HG03175 (cell line): ENCODE measurements around the gene EIF2AK2.
"Not testable (repeated sequence)": the region's sequence is repeated elsewhere in the genome, so short reads cannot be mapped to it uniquely, and the experiment has no call there.

Experiments used
- ATAC-seq: cut with Tn5 transposase; IDR thresholded peaks from one replicate; pipeline ENCODE4 v1.9.1; 2021; ENCODE audit warnings: mild to moderate bottlenecking, moderate library complexity; ENCODE audit not compliant: unreplicated experiment

The EIF2AK2 gene

DNA sequence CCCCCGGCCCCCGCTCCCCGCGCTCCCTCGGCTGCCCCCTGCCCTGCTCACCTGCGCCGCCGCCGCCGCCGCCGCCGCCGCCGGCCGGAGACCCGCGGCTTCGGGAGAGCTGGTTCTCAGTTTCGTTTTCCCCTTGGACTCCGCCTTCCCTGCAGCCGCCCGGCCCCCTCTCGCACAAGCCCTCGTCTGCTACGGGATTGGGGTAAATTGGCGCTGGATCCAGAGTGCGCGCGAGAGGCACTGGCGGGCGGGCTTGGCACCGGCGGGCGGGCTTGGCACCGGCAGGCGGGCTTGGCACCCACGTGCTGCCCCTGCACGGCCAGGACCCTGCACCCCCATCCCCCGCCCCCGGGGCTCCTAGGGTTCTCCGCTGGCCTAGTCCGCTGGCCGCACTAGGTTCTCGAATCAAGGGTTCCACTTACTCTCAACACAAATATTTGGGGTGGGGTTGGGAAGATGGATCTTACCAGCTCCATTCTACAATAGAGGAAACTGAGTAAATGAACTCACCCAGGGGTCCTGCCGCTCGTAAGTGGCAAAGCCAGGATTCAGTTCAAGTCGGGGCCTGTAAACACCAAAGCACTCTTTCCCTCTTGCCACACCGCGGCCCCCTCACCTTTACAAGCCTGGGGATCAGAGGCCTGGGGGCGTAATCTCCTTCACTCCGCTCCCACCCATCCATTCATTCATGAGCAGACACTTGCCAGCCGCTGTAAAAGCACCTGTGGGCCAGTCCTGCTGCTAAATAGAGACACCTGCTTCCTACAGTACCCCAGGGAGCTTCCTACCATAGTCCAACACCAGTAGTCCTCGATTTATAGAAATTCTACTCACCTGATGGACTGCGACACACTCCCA lies at the start of gene EIF2AK2:
Gene EIF2AK2, minus strand, starts transcription at position 124 of the 858 bp plus-strand sequence. CDS start 9,174 bp downstream, outside the sequence.
- ATAC-seq, result peak; percentile 89

GRCh38 chr2:37205689-37206341 lies 49.0 kb upstream of the EIF2AK2 start:
- ATAC-seq, result no peak

- not testable (repeated sequence) for ATAC-seq
Observed at GRCh38 chr2:37205071-37205661, 48.4 kb upstream of the EIF2AK2 start.

- ATAC-seq, result no peak
Observed at GRCh38 chr2:37203708-37204107, 46.9 kb upstream of the EIF2AK2 start.

DNA sequence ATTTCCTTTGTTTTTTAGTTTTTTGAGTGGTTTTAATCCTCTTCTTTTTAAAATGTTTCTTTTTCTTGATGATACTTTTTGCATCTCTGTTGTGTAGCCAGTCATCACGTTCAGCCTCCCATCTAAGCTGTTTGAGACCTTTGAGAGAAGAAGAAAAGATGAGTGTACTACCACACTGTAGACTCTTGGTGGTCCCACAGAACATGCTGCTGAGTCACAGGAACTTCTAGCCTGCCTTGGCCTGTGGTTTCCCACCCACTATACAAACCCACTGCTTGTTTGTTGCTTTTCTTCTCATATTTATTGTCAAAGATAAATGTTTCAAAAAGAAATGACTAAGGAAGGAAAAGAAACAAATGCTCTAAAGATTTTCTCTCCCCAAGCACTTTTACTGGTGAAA lies 45.0 kb upstream of the EIF2AK2 start:
- no peak for ATAC-seq

DNA sequence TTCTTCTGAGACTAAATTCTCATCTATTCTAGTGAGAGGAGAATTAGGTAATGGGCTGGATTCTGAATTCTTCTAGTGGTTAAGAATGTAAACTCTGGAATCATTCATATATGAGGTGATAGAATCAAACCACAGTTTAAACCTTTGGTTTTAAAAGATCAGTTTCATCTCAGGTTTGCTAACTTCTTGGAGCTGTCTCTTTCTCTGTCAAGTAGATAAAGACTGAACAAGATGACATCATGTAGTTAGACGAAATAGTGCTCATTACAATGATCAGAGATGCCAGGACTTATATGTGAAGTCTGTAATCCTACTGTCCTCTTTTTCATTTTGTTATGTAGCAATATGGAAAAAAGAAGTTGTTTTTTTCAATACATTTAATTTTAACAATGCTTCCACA lies 44.4 kb upstream of the EIF2AK2 start:
- ATAC-seq, result no peak

DNA sequence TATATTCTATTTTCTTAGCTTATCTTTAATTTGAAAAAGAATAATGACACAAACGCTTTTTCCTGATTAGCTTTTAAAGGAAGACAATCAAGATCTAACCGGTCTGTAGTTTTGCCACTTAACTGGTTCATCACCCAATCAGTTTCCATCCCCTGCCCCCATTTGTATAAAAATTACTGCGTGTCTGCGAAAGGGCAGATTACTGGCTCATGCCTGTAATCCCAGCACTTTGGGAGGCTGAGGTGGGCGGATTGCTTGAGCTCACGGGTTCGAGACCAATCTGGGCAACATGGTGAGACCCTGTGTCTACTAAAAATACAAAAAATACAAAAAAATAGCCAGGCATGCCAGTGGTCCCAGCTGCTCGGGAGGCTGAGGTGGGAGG lies 41.9 kb upstream of the EIF2AK2 start:
- ATAC-seq, result no peak

GRCh38 chr2:37196320-37197195 lies 39.8 kb upstream of the EIF2AK2 start, which contains the start of gene CEBPZOS:
Gene CEBPZOS (plus strand): TSS chr2:37196496. CDS start chr2:37199705, 3,209 bp downstream.
- ATAC-seq, result peak; percentile 80

DNA sequence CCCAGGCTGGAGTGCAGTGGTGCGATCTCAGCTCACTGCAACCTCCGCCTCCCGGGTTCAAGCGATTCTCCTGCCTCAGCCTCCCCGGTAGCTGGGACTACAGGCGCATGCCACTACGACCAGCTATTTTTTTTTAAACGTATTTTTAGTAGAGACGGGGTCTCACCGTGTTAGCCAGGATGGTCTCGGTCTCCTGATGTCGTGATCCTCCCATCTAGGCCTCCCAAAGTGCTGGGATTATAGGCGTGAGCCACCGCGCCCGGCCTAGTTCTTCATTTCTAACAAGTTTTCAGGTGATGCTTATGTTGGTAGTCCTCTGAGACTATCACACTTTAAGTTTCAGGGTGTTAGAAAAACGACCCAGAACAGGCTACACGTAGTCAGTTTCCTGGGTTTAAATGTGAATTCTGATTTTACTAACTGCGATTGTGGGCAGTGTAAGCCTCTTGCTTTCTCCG lies 39.1 kb upstream of the EIF2AK2 start:
- ATAC-seq, result peak; percentile 7

- no peak for ATAC-seq
Observed at GRCh38 chr2:37192551-37192950, 35.8 kb upstream of the EIF2AK2 start.

- ATAC-seq, result no peak
Observed at GRCh38 chr2:37191747-37192146, 35.0 kb upstream of the EIF2AK2 start.

- ATAC-seq, result no peak
Observed at GRCh38 chr2:37191253-37191652, 34.5 kb upstream of the EIF2AK2 start.

GRCh38 chr2:37190290-37190689 lies 33.5 kb upstream of the EIF2AK2 start:
- ATAC-seq, result no peak

- no peak for ATAC-seq
Observed at GRCh38 chr2:37189452-37190153, 32.8 kb upstream of the EIF2AK2 start.

DNA sequence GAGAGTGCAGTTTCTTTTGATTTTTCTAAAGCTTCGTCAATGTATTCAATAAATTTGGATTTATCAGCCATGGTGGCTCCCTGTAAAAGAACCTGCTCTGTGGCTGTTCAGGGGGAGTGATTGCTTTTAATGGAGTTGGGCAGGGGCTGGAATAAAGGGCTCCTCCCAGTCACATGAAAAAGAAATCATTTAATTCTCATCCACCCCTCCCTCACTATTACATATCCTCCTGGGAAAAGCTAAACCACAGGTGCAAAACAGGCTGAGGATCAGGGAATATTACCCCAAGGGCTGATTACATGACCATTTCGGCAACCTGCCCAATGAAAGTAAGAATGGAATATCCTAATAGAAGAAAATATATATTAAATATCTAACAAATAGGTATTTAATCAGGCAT lies 31.8 kb upstream of the EIF2AK2 start, which contains the start of gene SULT6B1:
Gene SULT6B1, minus strand, starts transcription at position 101 of the 400 bp plus-strand sequence. Its CDS starts 30 bp downstream, at position 71.
- ATAC-seq, result no peak

DNA sequence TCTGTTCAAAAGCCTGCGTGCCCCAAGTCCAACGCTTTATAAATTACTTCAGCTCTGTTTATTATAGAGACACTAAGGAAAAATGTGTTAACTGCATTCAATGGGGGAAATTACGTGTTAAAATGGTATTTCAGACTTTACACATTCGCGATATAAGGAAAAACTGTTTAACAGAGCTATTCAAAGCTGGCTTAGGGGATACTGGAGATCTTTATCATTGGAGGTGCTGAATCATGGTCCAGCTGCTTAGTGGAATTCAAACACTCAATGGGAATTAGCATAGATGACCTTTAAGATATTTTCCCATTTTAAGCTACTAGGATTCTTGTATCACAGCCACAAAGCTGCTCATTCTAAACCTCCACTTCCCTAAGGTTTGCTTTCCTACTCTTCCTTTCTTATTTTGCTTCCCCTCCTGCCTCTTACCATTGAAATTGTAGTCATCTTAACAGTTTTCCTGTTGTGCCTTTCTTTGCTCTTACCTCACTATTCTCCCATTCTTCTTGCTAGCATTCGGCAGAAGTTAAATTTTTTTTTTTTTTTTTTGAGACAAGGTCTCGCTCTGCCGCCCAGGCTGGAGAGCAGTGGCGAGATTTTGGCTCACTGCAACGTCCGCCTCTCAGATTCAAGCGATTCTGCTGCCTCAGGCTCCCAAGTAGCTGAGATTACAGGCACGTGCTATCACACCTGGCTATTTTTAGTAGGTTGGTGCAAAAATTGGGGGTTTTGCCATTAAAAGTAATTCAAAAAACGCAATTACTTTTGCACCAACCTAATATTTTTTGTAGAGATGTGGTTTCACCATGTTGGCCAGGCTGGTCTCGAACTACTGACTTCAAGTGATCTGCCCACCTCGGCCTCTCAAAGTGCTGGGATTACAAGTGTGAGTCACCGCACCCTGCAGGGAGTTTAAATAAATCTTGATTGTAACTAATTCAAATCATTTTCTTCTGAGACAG lies 25.2 kb upstream of the EIF2AK2 start:
- ATAC-seq, result no peak

DNA sequence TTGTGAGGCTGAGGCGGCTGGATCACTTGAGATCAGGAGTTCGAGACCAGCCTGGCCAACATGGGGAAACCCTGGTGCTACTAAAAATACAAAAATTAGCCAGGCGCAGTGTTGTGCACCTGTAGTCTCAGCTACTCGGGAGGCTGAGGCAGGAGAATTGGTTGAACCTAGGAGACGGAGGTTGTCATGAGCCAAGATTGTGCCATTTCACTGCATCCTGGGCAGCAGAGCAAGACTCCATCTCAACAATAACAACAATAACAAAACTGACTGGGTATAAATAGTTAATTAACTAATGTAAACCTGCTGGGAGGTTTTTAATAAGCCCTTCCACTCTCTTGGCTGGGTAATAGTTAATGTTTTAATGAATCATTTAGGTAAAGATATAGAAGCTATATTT lies 23.9 kb upstream of the EIF2AK2 start:
- ATAC-seq, result no peak

DNA sequence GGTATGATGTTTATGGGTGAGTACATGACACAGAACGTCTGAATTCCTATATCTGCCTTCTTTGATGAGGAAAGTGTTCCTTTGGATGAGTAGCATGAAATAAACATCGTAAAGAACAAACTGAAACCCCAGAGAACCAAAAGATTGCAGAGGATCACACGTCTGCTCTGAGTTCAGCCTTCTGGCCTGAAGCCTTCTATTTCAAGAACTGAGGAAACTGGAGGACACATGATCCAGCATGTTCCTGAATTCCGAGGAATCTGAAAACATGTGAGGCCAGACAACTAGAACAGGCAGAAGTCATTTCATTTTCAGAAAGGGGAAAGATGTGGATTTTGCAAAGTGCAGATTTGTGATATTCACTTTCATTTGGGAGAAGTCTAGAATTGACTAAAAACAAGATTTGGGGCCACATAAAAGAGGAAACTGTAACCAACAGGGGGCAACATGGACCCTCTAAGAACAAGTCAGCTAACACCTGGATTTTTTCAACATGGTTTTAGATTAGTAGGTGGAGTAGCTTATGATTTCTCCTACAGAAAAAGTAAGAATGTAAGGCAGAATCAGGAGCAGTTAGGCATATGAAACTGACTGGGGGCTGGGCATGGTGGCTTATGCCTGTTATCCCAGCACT lies 23.3 kb upstream of the EIF2AK2 start:
- ATAC-seq, result no peak
